HEK293 (cell line): ENCODE data around the gene ATP2A2.

Source experiments
- CTCF ChIA-PET: fragments of 350-600 bp; formaldehyde crosslinking; extraction: SDS; loops from one replicate; lab custom pipeline; 2021; ENCODE audit warnings: antibody characterized with exemption; lab: Yijun Ruan, JAX
- POLR2A ChIA-PET: fragments of 300-600 bp; formaldehyde crosslinking; extraction: SDS; loops from one replicate; lab custom pipeline; 2020; ENCODE audit warnings: antibody characterized with exemption, inconsistent platforms; lab: Yijun Ruan, JAX
- H3K27ac ChIP-seq: fragments of 200-500 bp; sonication (Bioruptor generic); 2 replicates; pipeline ENCODE4 v1.5.1; 2014; ENCODE audit warnings: low read depth, low read length, control low read depth, inconsistent platforms; ENCODE audit errors: extremely low read depth
- H3K36me3 ChIP-seq, 2 experiments: fragments of 200-500 bp in 1 of 2; sonication (Bioruptor generic) in 1 of 2; 1 replicate in 1 of 2; 2 replicates in 1 of 2; pipeline ENCODE4 v1.5.1; 2014 to 2017; ENCODE audit warnings: inconsistent platforms in 2 of 2, low read length in 2 of 2; ENCODE audit not compliant: control insufficient read depth in 2 of 2, insufficient read depth in 1 of 2
- H3K4me1 ChIP-seq: fragments of 200-500 bp; sonication (Bioruptor generic); 2 replicates; pipeline ENCODE4 v1.5.1; 2014; ENCODE audit warnings: mild to moderate bottlenecking, low read length, inconsistent platforms; ENCODE audit not compliant: control insufficient read depth, insufficient read depth
- H3K4me3 ChIP-seq: 2 replicates; pipeline ENCODE4 v1.5.1; 2011; ENCODE audit warnings: low read depth, mild to moderate bottlenecking, control low read depth, low read length, moderate library complexity
- H3K9me3 ChIP-seq: fragments of 200-500 bp; sonication (Bioruptor generic); 2 replicates; pipeline ENCODE4 v1.5.1; 2014; ENCODE audit warnings: low read depth, low read length, inconsistent platforms; ENCODE audit not compliant: control insufficient read depth, insufficient read depth
- FEZF1 ChIP-seq: fragments of 450-650 bp; formaldehyde crosslinking; IDR thresholded peaks from 2 replicates; pipeline ENCODE4 v1.5.1; 2016; ENCODE audit warnings: missing biosample characterization, missing genetic modification characterization
- HIC1 ChIP-seq: fragments of 450-650 bp; formaldehyde crosslinking; IDR thresholded peaks from 2 replicates; pipeline ENCODE4 v1.5.1; 2016; ENCODE audit warnings: missing biosample characterization, missing genetic modification characterization
- IKZF3 ChIP-seq: fragments of 450-650 bp; IDR thresholded peaks from 2 replicates; pipeline ENCODE4 v1.5.0; 2018; ENCODE audit warnings: missing biosample characterization, mild to moderate bottlenecking, missing genetic modification characterization, moderate library complexity
- PATZ1 ChIP-seq: fragments of 450-650 bp; formaldehyde crosslinking; IDR thresholded peaks from 2 replicates; pipeline ENCODE4 v1.5.1; 2016; ENCODE audit warnings: missing biosample characterization, missing genetic modification characterization
- PRDM2 ChIP-seq: fragments of 450-650 bp; formaldehyde crosslinking; IDR thresholded peaks from 2 replicates; pipeline ENCODE4 v1.5.1; 2016; ENCODE audit warnings: missing biosample characterization, missing genetic modification characterization, borderline replicate concordance
- REPIN1 ChIP-seq: fragments of 450-650 bp; formaldehyde crosslinking; IDR thresholded peaks from 2 replicates; pipeline ENCODE4 v1.5.1; 2017; ENCODE audit warnings: missing biosample characterization, missing genetic modification characterization, low read depth
- SCRT2 ChIP-seq: fragments of 450-650 bp; formaldehyde crosslinking; IDR thresholded peaks from 2 replicates; pipeline ENCODE4 v1.5.1; 2016; ENCODE audit warnings: missing biosample characterization, missing genetic modification characterization
- SP7 ChIP-seq: fragments of 450-650 bp; formaldehyde crosslinking; IDR thresholded peaks from 2 replicates; pipeline ENCODE4 v1.5.1; 2016; ENCODE audit warnings: missing biosample characterization, missing genetic modification characterization
- ZBTB17 ChIP-seq: fragments of 450-650 bp; formaldehyde crosslinking; IDR thresholded peaks from 2 replicates; pipeline ENCODE4 v1.5.1; 2016; ENCODE audit warnings: missing biosample characterization, missing genetic modification characterization
- ZNF169 ChIP-seq: fragments of 450-650 bp; formaldehyde crosslinking; IDR thresholded peaks from 2 replicates; pipeline ENCODE4 v1.5.1; 2016; ENCODE audit warnings: missing biosample characterization, missing genetic modification characterization
- ZNF202 ChIP-seq: fragments of 450-650 bp; formaldehyde crosslinking; IDR thresholded peaks from 2 replicates; pipeline ENCODE4 v1.5.1; 2016; ENCODE audit warnings: missing biosample characterization, missing genetic modification characterization, borderline replicate concordance
- ZNF292 ChIP-seq: fragments of 450-650 bp; formaldehyde crosslinking; IDR thresholded peaks from 2 replicates; pipeline ENCODE4 v1.5.1; 2016; ENCODE audit warnings: low read depth, missing biosample characterization, missing genetic modification characterization, borderline replicate concordance
- ZNF335 ChIP-seq: fragments of 450-650 bp; formaldehyde crosslinking; conservative IDR thresholded peaks from 2 replicates; pipeline ENCODE4 v1.5.1; 2016; ENCODE audit warnings: missing biosample characterization, missing genetic modification characterization
- ZNF404 ChIP-seq: fragments of 450-650 bp; formaldehyde crosslinking; IDR thresholded peaks from 2 replicates; pipeline ENCODE4 v1.5.1; 2017; ENCODE audit warnings: missing biosample characterization, missing genetic modification characterization
- ZNF473 ChIP-seq: fragments of 450-650 bp; formaldehyde crosslinking; IDR thresholded peaks from 2 replicates; pipeline ENCODE4 v1.5.1; 2017; ENCODE audit warnings: missing biosample characterization, missing genetic modification characterization
- ZNF513 ChIP-seq: fragments of 450-650 bp; IDR thresholded peaks from 2 replicates; pipeline ENCODE4 v1.5.1; 2018; ENCODE audit warnings: missing biosample characterization, missing genetic modification characterization
- ZNF544 ChIP-seq: fragments of 450-650 bp; formaldehyde crosslinking; IDR thresholded peaks from 2 replicates; pipeline ENCODE4 v1.5.0; 2017; ENCODE audit warnings: missing biosample characterization, missing genetic modification characterization
- ZNF580 ChIP-seq: fragments of 450-650 bp; formaldehyde crosslinking; IDR thresholded peaks from 2 replicates; pipeline ENCODE4 v1.5.1; 2016; ENCODE audit warnings: missing biosample characterization, missing genetic modification characterization
- ZNF585B ChIP-seq: fragments of 450-650 bp; formaldehyde crosslinking; IDR thresholded peaks from 2 replicates; pipeline ENCODE4 v1.5.1; 2016; ENCODE audit warnings: missing biosample characterization, missing genetic modification characterization
- ZNF596 ChIP-seq: fragments of 450-650 bp; IDR thresholded peaks from 2 replicates; pipeline ENCODE4 v1.5.0; 2018; ENCODE audit warnings: missing biosample characterization, mild to moderate bottlenecking, missing genetic modification characterization, moderate library complexity
- ZNF76 ChIP-seq: fragments of 450-650 bp; formaldehyde crosslinking; IDR thresholded peaks from 2 replicates; pipeline ENCODE4; 2016; ENCODE audit warnings: low read depth, missing biosample characterization, missing genetic modification characterization, borderline replicate concordance
- ZNF792 ChIP-seq: fragments of 450-650 bp; formaldehyde crosslinking; IDR thresholded peaks from 2 replicates; pipeline ENCODE4 v1.5.1; 2016; ENCODE audit warnings: missing biosample characterization, missing genetic modification characterization
- ZSCAN30 ChIP-seq: fragments of 450-650 bp; IDR thresholded peaks from 2 replicates; pipeline ENCODE4 v1.5.1; 2018; ENCODE audit warnings: missing biosample characterization, mild to moderate bottlenecking, missing genetic modification characterization, moderate library complexity

ATP2A2 gene

GRCh38 chr12:110270125-110270962, 10.7 kb upstream of the ATP2A2 start:
- Histone ChIP-seq H3K4me1 (peaks cover 33% of the 10 kb centered on the region), H3K36me3 (no peaks in the 10 kb centered on the region; a peak in 1 of 3 replicates), H3K4me3 (no peak overlapping the region), H3K9me3 (no peaks in the 10 kb centered on the region), H3K27ac (peak overlapping the region; percentile 42; the same call in 1 of the 2 replicates)
- CTCF ChIA-PET, result interaction anchor here (0.6 to 2.3 kb wide), 7 partner anchors 8 to 331 kb away, joined by 3 to 11 read pairs (median 4); partner anchors contain the start of gene ATP2A2
- POLR2A ChIA-PET, result interaction anchor here (0.6 to 2.3 kb wide), 5 partner anchors 11 to 1709 kb away, joined by 4 to 18 read pairs (median 6); partner anchors contain the start of gene ATP2A2
- no peak for TF ChIP-seq ZNF596
- TF ChIP-seq ZNF76 (tag by site-specific recombination), result no peak
- 0 out of 2 replicates have a peak, but pooled peaks have one; percentile 32 for TF ChIP-seq ZNF580
- TF ChIP-seq PATZ1 (tag by site-specific recombination), result peak; percentile 69
- TF ChIP-seq ZNF335 (tag by site-specific recombination), result peak; percentile 75
- peak; percentile 57; the same call in 1 of the 2 replicates for TF ChIP-seq ZSCAN30 (tag by site-specific recombination)
- TF ChIP-seq PRDM2, result 0 out of 2 replicates have a peak, but pooled peaks have one; percentile 39
- TF ChIP-seq REPIN1 (tag by site-specific recombination), result no peak
- no peak for TF ChIP-seq ZNF202 (tag by site-specific recombination)
- no peak for TF ChIP-seq HIC1 (tag by site-specific recombination)
- TF ChIP-seq ZNF585B (tag by site-specific recombination), result no peak
- peak; percentile 65; the same call in 1 of the 2 replicates for TF ChIP-seq IKZF3 (tag by site-specific recombination)
- no peak for TF ChIP-seq ZNF473 (tag by site-specific recombination)
- peak; percentile 57 for TF ChIP-seq FEZF1 (tag by site-specific recombination)
- no peak for TF ChIP-seq ZNF169 (tag by site-specific recombination)
- TF ChIP-seq ZNF544 (tag by site-specific recombination), result no peak
- 0 out of 2 replicates have a peak, but pooled peaks have one; percentile 29 for TF ChIP-seq SP7 (tag by site-specific recombination)
- TF ChIP-seq ZNF513 (tag by site-specific recombination), result no peak
- TF ChIP-seq ZNF792 (tag by site-specific recombination), result no peak
- peak; percentile 95 for TF ChIP-seq ZBTB17 (tag by site-specific recombination)
- peak; percentile 29; the same call in 1 of the 2 replicates for TF ChIP-seq SCRT2
- TF ChIP-seq ZNF404 (tag by site-specific recombination), result no peak
- no peak for TF ChIP-seq ZNF292 (tag by site-specific recombination)
